Common myeloid progenitor, CD34-positive (primary cell): ENCODE data around the gene FYCO1.

Source experiments
- CTCF ChIA-PET: fragments of 350-600 bp; sonication (Branson Sonifier 250); formaldehyde crosslinking; loops from one replicate; lab custom pipeline; 2021; ENCODE audit warnings: antibody characterized with exemption; lab: Charles Lee
- POLR2A ChIA-PET: fragments of 350-600 bp; sonication (Branson Sonifier 250); formaldehyde crosslinking; loops from one replicate; lab custom pipeline; 2021; ENCODE audit warnings: antibody characterized with exemption; lab: Charles Lee
- DNase-seq, 3 donors: peaks; one replicate each; pipeline versions ENCODE4 v3.0.0 to v3.0.0-alpha.2; 2013
- H3K27ac ChIP-seq, 2 experiments: 1 replicate in 1 of 2; 2 replicates in 1 of 2; pipeline ENCODE4 v1.7.0; 2013; ENCODE audit warnings: inconsistent platforms in 2 of 2, low read length in 2 of 2, mild to moderate bottlenecking in 2 of 2, low read depth in 1 of 2, moderate library complexity in 1 of 2; ENCODE audit not compliant: severe bottlenecking in 2 of 2, insufficient read depth in 1 of 2, poor library complexity in 1 of 2
- H3K27me3 ChIP-seq, 5 experiments: replicated peaks in 2 of 5; 1 replicate in 3 of 5; 2 replicates in 2 of 5; pipeline versions ENCODE4 v1.6.1 to v1.7.0; 2013; ENCODE audit warnings: low read length in 4 of 5, mild to moderate bottlenecking in 2 of 5, moderate library complexity in 2 of 5, inconsistent platforms in 1 of 5; ENCODE audit not compliant: insufficient read depth in 5 of 5, control insufficient read depth in 4 of 5
- H3K36me3 ChIP-seq, 4 experiments: 1 replicate in 2 of 4; 2 replicates in 2 of 4; pipeline versions ENCODE4 v1.6.1 to v1.7.0; 2013; ENCODE audit warnings: low read length in 3 of 4, control low read depth in 1 of 4, mild to moderate bottlenecking in 1 of 4; ENCODE audit not compliant: control insufficient read depth in 4 of 4, insufficient read depth in 4 of 4
- H3K4me1 ChIP-seq, 4 experiments: 1 replicate in 3 of 4; 2 replicates in 1 of 4; pipeline versions ENCODE4 v1.6.1 to v1.7.1; 2013; ENCODE audit warnings: low read length in 3 of 4, mild to moderate bottlenecking in 3 of 4, control low read depth in 1 of 4, inconsistent platforms in 1 of 4, moderate library complexity in 1 of 4; ENCODE audit not compliant: control insufficient read depth in 4 of 4, insufficient read depth in 4 of 4; ENCODE audit errors: control extremely low read depth in 1 of 4
- H3K4me3 ChIP-seq, 7 experiments: 1 replicate in 4 of 7; 2 replicates in 3 of 7; pipeline versions ENCODE4 v1.5.1 to v1.7.0; 2013; ENCODE audit warnings: mild to moderate bottlenecking in 7 of 7, low read length in 6 of 7, moderate library complexity in 6 of 7, inconsistent platforms in 2 of 7, low read depth in 2 of 7, control low read depth in 1 of 7; ENCODE audit not compliant: insufficient read depth in 4 of 7, control insufficient read depth in 1 of 7; ENCODE audit errors: extremely low read depth in 1 of 7
- H3K9me3 ChIP-seq, 5 experiments: 1 replicate in 4 of 5; 2 replicates in 1 of 5; pipeline versions ENCODE4 v1.6.1 to v1.7.1; 2013; ENCODE audit warnings: low read length in 4 of 5, mild to moderate bottlenecking in 2 of 5, inconsistent platforms in 1 of 5, low read depth in 1 of 5, moderate library complexity in 1 of 5; ENCODE audit not compliant: control insufficient read depth in 4 of 5, insufficient read depth in 2 of 5; ENCODE audit errors: control extremely low read depth in 1 of 5
- WGBS: methylation state at CpG from one replicate; pipeline ENCODE4 v1.1.5; 2013; ENCODE audit not compliant: insufficient coverage; 5-methylcytosine and 5-hydroxymethylcytosine counted together

FYCO1 gene

DNA sequence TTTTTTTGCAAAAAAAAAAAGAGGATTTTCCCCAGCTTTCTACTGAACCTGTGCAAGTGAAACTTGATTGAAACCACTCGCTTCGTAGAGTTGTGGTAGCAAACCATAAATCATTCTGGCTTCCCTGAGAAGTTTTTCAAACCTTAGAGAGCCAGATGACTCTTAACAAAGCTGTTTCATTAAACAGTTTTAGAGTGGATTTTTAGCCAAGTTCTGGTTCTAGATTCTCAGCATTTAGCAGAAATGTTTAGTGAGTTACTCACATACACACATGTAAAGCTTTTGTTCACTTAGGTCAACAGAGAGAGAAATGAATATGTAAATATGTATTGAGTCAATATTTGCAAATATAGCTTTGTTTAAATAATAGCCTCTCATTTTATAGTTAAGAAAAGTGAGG is 127.4 kb downstream of the FYCO1 start:
- H3K27ac ChIP-seq, result no peak overlapping the region
- H3K27me3 ChIP-seq, result no peaks in the 10 kb centered on the region
- 0% methylated on average over 2 of the region's 2 CpGs for WGBS
- H3K4me1 ChIP-seq, result peaks cover 5 to 39% (median 28%) of the 10 kb centered on the region in 4 experiments
- ChIA-PET CTCF (no interaction called here), POLR2A (interaction anchor here (0.6 to 1.4 kb wide), 2 partner anchors 26 to 525 kb away, joined by 3 to 5 read pairs; no protein-coding TSS in a partner anchor)
- peak overlapping the region in 1 of 7 experiments; percentile 5 for H3K4me3 ChIP-seq
- peaks cover 0 to 5% (median 0%) of the 10 kb centered on the region in 5 experiments for H3K9me3 ChIP-seq
- H3K36me3 ChIP-seq, result no peaks in the 10 kb centered on the region
- DNase-seq, result peak; percentile 51 to 88 (median 85)
